Adrenal gland (tissue), 12 donors: ENCODE measurements around the gene GMEB2. TPM values are rescaled to one million over a fixed set of nuclear protein-coding genes. Genes with fewer than 3 reads are reported as not detected.
A peak's percentile ranks its signal among the peaks of the same experiment; 100 is the strongest.

Source experiments
- DNase-seq, 7 donors: peaks; one replicate each; pipeline ENCODE4 v3.0.0-alpha.2; 2019 to 2020
- H3K27ac ChIP-seq, 5 donors: fragments of 200-600 bp; sonication (generic) in 4 of 5; 1 replicate in 3 of 5; 2 replicates in 2 of 5; pipeline versions ENCODE4 v1.5.1 to v1.8.0; 2016 to 2020; ENCODE audit warnings: mild to moderate bottlenecking in 1 of 5
- H3K27me3 ChIP-seq: fragments of 200-600 bp; 2 replicates; pipeline ENCODE4 v1.8.0; 2021
- H3K36me3 ChIP-seq, 2 donors: fragments of 200-600 bp; replicated peaks in 1 of 2; 1 replicate in 1 of 2; 2 replicates in 1 of 2; pipeline versions ENCODE4 v1.5.1 to v1.8.0; 2018 to 2022
- H3K4me1 ChIP-seq, 2 donors: fragments of 200-600 bp; replicated peaks in 1 of 2; 1 replicate in 1 of 2; 2 replicates in 1 of 2; pipeline versions ENCODE4 v1.5.1 to v1.8.0; 2018 to 2021
- H3K4me3 ChIP-seq, 4 donors: fragments of 200-600 bp; sonication (generic) in 3 of 4; one replicate each; pipeline ENCODE4 v1.5.1; 2016 to 2018
- H3K9me3 ChIP-seq, 3 donors: fragments of 200-600 bp; sonication (generic) in 1 of 3; replicated peaks in 1 of 3; 1 replicate in 2 of 3; 2 replicates in 1 of 3; pipeline versions ENCODE4 v1.5.1 to v1.8.0; 2016 to 2021
- CTCF ChIP-seq, 6 experiments: fragments of 450-650 bp in 4 of 6; fragments of 200-600 bp in 2 of 6; sonication (generic) in 1 of 6; IDR thresholded peaks; 1 replicate in 5 of 6; 2 replicates in 1 of 6; pipeline versions ENCODE4 v1.5.1 to v1.8.0; 2016 to 2021; ENCODE audit warnings: antibody characterized with exemption in 6 of 6, mild to moderate bottlenecking in 2 of 6, moderate library complexity in 1 of 6
- POLR2A ChIP-seq, 2 donors: fragments of 450-650 bp; IDR thresholded peaks; one replicate each; pipeline ENCODE4 v1.6.1; 2017; ENCODE audit warnings: antibody characterized with exemption in 2 of 2, mild to moderate bottlenecking in 2 of 2, moderate library complexity in 1 of 2
- WGBS, 4 donors: extraction: QIAGEN DNeasy Blood & Tissue Kit in 2 of 4; methylation state at CpG; one replicate each; pipeline versions ENCODE4 v1.1.5 to v1.1.7; 2013 to 2017; 5-methylcytosine and 5-hydroxymethylcytosine counted together
- intact Hi-C, 2 donors: fragments of 100-400 bp; cut with DNase I; formaldehyde crosslinking; loops; one replicate each; pipeline versions ENCODE4 v1.14.1 to v1.15.0; 2022 to 2023
- polyA plus RNA-seq, 3 donors: library from polyadenylated mRNA; stranded (reverse); fragments of 200-250 nt in 2 of 3; fragments of 350-450 nt in 1 of 3; fragmentation: Illumina TruSeq in 1 of 3; extraction: RNeasy Lipid Tissue Mini Kit (QIAGEN cat#74804) in 1 of 3; gene quantifications; one replicate each; pipeline ENCODE4 v1.2.3, GENCODE V29; 2013 to 2014
- total RNA-seq, 9 donors: library from RNA; depleted of rRNA in 4 of 9; stranded (reverse); fragments of >200 nt in 4 of 9; fragments of 120-200 nt in 1 of 9; fragmentation: NEBNext Ultra II Directional in 1 of 9; extraction: Animal tissue kit (Norgen Biotek cat#: 25700) in 1 of 9; gene quantifications; one replicate each; pipeline versions ENCODE4 v1.1.0 to v1.2.4, GENCODE V29; 2013 to 2023
- donor health status: healthy with polysubstance abuse.
- donor health status: Bipolar disorder and iron deficiency.
- donor health status: DM: yes; HTN: yes; CAD: no.
- donor health status: DM: no; HTN: no; CAD: no.
- donor health status: DM: no; HTN: no; CAD: no.
- donor health status: DM: yes; HTN: yes; CAD: no.

Gene GMEB2
- total and polyA plus RNA-seq, 12 donors = 4.2 to 18.2 (median 12.5) TPM

GRCh38 chr20:63664861-63665594, 38.1 kb upstream of the GMEB2 start:
- intact Hi-C loops = no loop called here
- peak in 1 of 7 donors; percentile 75 for DNase-seq

GRCh38 chr20:63664143-63664851, 37.4 kb upstream of the GMEB2 start:
- peaks cover 0 to 61% of the 10 kb centered on the region in 2 donors for H3K36me3 ChIP-seq
- 77 to 95% (median 91%) methylated on average over 6 to 22 of the region's 22 CpGs for WGBS, 4 donors

More at GRCh38 chr20:63664861-63665594, 38.1 kb upstream of the GMEB2 start:
- Histone ChIP-seq H3K27ac (no peak overlapping the region), H3K4me3 (no peak overlapping the region), H3K27me3 (no peaks in the 10 kb centered on the region), H3K9me3 (no peaks in the 10 kb centered on the region), H3K4me1 (no peaks in the 10 kb centered on the region), H3K36me3 (peaks cover 0 to 61% of the 10 kb centered on the region in 2 donors)
- 73 to 87% (median 84%) methylated on average over 3 to 18 of the region's 18 CpGs for WGBS, 4 donors
- TF ChIP-seq POLR2A (IDR thresholded peaks at IDR 0.05) (no peak), CTCF (IDR thresholded peaks at IDR 0.05) (no peak)

GRCh38 chr20:63663332-63664066, 36.6 kb upstream of the GMEB2 start:
- H3K27me3 ChIP-seq = no peaks in the 10 kb centered on the region
- DNase-seq = no peak
- peaks cover 0 to 54% of the 10 kb centered on the region in 2 donors for H3K36me3 ChIP-seq
- no peaks in the 10 kb centered on the region for H3K9me3 ChIP-seq
- intact Hi-C loops = no loop called here
- TF ChIP-seq CTCF (IDR thresholded peaks at IDR 0.05) (no peak), POLR2A (IDR thresholded peaks at IDR 0.05) (no peak)
- H3K27ac ChIP-seq = no peak overlapping the region
- H3K4me3 ChIP-seq = no peak overlapping the region
- peaks cover 7 to 11% of the 10 kb centered on the region in 2 donors for H3K4me1 ChIP-seq
- 88 to 93% (median 89%) methylated on average over 6 to 26 of the region's 26 CpGs for WGBS, 4 donors

More at GRCh38 chr20:63664143-63664851, 37.4 kb upstream of the GMEB2 start:
- no peak for DNase-seq
- intact Hi-C loops = no loop called here
- H3K27ac ChIP-seq = no peak overlapping the region
- no peaks in the 10 kb centered on the region for H3K9me3 ChIP-seq
- H3K4me1 ChIP-seq = peaks cover under 1 to 6% of the 10 kb centered on the region in 2 donors
- H3K4me3 ChIP-seq = no peak overlapping the region
- H3K27me3 ChIP-seq = no peaks in the 10 kb centered on the region
- TF ChIP-seq POLR2A (IDR thresholded peaks at IDR 0.05) (no peak), CTCF (IDR thresholded peaks at IDR 0.05) (no peak)

- no peak for DNase-seq
- TF ChIP-seq CTCF (IDR thresholded peaks at IDR 0.05) (no peak), POLR2A (IDR thresholded peaks at IDR 0.05) (no peak)
- Histone ChIP-seq H3K4me1 (peaks cover 9 to 12% of the 10 kb centered on the region in 2 donors), H3K27me3 (no peaks in the 10 kb centered on the region), H3K9me3 (no peaks in the 10 kb centered on the region), H3K4me3 (no peak overlapping the region), H3K27ac (no peak overlapping the region), H3K36me3 (peaks cover 0 to 53% of the 10 kb centered on the region in 2 donors)
- intact Hi-C loops = no loop called here
- WGBS, 4 donors = 90 to 96% (median 92%) methylated on average over 4 to 9 of the region's 9 CpGs
Measured at GRCh38 chr20:63662813-63663189, 35.9 kb upstream of the GMEB2 start.
